NCI-H524 treated with DMSO at 0.1 percent for 48 hours (cell line): ENCODE results near the gene CSNK1G1.
A peak's percentile ranks its signal among the peaks of the same experiment; 100 is the strongest.

Experiments used
- DNase-seq: peaks from one replicate; lab custom pipeline; 2025; lab: John Stamatoyannopoulos, UW

Gene CSNK1G1

DNA sequence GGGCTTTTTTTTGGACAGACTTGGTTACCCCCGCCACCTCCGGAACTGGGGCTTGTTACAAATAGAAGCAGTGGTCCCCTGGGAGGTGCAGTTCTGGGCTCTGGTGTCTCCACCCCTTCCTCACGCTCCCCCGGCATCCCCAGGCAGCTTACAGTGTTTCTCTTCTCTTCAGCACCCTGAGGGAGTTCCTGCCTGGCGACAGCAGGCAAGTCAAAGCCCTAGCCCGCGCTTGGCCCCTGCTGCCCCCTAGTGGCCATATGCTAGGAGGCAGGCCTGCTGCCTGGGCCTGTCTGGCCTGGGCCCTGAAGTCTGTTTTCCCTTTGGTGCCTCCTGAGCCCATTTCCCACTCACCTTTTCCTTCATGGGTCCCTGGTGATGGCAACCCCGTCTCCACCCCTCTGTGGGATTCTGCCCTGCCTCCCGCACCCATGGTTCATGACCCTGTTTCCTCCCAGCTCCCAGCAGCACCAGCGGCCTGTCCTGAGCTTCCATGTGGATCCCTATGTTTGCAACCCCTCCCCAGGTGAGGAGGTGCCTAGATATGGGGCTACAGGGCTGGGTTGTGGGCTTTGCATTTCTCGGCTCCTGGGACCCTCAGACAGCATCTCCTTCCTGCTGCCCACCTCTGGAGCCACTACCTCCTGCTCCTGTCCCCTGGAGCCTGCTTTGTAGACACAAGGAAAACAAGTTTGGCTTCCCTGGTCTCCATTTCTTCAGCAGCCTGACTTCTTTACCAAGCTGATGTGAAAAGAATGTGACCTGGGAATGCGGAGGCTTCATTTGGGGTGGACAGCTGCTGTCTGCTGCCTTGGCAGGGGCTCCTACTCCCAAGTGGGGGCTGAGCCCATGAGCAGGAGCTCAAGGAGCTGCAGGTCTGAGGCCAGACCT lies 202.2 kb downstream of the CSNK1G1 start:
- peak; percentile 53 for DNase-seq

DNA sequence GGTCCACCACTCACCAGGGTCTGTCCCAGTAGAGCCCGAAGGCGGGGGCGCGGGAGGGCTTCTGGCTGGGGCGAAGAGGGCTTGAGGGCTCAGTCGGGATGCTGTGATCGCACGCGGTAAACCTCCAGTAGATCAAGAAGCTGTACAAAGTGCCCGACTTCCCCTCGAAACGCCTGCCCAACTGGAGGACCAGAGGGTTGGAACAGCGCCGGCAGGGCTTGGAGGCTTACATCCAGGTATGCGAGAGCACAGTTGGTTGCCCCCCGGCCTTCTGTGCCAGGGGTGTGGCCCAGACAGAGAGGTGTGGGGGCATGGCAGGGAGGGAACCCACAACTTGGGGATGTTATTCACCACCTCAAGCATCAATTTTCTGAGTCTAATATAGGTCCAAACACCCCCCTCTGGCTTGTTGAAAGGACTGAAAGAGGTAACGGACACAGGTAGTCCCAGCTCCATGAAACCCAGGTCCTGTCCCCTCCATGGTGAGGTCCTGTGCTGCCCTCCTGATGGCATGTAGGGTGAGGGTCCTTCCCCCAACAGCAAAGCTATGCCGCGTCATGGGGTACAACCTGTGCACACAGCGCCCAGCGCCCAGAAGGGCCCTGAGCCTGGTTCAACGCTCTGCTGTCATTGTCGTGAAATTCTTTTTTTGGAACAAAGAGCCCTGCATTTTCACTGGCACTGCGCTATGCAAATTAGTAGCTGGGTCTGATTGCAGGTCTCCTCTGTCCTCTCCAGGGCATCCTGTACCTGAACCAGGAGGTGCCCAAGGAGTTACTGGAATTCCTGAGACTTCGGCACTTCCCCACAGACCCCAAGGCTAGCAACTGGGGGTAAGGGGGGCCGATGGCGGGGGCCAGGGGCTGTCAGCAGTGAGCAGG lies 203.2 kb downstream of the CSNK1G1 start:
- DNase-seq, result no peak

DNA sequence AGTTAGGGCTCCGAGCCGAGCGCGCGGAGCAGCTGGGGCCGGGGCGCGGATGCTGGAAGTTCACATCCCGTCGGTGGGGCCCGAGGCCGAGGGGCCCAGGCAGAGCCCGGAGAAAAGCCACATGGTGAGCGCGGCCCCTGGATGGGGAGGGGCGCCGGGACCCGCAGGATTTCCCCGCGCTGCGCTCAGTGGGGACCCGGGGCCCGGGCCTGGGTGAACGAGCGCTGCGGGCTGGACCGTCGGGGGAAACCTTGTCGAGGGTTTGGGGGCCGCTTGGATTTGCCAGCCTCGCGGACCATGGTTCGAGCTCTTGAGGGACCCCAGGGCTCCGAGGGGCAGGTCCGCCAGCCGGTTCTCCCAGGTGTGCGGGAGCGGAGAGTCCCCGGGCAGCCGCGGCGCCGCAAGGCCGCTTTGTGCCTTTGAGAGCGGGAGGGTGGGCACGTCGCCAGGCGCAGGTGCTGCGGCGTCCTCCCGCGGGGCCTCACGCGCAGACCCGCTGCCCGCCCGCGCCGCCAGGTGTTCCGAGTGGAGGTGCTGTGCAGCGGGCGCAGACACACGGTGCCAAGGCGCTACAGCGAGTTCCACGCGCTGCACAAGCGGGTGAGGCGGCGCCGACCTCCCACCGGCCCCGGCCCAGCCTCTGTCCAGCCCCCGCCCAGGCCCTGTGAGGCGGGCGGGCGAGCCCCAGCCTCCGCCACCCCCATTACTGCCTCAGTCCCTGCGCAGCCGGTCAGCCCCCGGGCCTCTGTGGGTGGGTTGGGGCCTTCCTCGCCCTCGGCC lies 204.1 kb downstream of the CSNK1G1 start, which contains the start of gene SNX22:
SNX22 (plus strand) TSS at position 5 of the 780 bp plus-strand sequence; CDS start at position 50, 45 bp downstream.
- DNase-seq, result no peak

DNA sequence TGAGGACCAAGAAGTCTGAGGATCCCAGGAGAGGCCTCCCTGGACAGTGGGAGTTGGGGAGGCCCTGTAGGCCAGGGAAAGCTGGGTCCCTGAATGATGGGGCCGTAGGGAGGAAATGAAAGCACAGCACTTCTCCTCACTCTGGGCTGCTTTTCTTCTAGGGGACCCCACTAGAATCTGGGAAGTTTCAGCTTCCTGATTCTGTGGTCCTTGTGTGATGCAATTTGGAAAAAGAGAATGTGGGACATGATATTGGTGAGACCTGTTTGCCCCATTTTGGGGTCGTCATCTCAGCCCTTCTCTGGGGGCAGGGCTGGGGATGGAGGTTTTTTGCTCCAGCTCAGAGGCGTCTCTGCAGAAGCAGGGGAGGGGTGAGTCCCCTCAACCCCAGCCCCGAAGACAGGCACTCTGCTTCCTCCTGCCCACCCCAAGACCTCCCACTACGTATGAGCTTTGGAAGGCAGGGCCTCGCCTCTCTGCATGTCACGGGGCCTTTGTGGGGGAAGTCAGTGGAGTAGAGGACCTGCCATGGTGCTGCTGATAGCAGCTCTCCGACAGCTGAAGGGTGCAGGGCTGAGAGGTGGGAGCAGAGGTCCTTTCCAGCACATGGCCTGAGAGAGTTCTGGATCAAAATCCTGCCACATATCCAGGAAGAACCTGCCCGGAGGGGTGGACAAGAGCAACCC lies 205.9 kb downstream of the CSNK1G1 start:
- no peak for DNase-seq

GRCh38 chr15:64149424-64149823 lies 206.5 kb downstream of the CSNK1G1 start:
- DNase-seq, result no peak

DNA sequence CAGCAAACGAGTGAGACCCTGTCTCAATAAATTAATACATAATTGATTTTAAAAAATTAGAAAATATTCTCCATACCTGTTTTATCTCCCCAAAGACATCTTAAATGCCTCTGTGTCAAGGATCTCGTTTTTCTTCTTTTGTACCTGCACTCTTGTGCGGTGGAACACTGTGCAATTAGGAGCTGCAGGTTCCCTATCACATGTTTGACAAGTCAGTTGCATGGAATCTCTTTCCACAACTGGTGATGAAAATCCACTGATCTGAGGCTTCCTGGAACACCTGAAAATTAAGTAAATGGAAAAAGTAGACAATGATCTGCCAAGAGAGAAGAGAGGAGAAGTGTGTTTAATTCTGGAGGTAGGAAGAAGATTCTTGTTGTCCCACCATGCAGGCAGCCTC lies 207.4 kb downstream of the CSNK1G1 start:
- no peak for DNase-seq

DNA sequence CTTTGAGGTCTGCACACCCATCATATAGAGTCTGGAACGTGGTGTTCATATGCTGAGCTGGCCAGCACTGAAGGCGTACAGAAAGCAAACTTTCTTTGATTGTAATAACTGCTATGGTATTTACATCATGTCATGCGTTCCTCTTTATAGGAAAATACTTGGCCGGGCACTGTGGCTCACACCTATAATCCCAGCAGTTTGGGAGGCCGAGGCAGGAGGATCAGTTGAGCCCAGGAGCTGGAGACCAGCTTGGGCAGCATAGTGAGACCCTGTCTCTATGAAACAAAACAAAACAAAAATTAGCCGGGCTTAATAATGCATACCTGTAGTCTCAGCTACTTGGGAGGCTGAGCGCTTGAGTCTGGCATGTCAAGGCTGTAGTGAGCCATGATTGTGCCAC lies 207.8 kb downstream of the CSNK1G1 start:
- DNase-seq, result no peak

DNA sequence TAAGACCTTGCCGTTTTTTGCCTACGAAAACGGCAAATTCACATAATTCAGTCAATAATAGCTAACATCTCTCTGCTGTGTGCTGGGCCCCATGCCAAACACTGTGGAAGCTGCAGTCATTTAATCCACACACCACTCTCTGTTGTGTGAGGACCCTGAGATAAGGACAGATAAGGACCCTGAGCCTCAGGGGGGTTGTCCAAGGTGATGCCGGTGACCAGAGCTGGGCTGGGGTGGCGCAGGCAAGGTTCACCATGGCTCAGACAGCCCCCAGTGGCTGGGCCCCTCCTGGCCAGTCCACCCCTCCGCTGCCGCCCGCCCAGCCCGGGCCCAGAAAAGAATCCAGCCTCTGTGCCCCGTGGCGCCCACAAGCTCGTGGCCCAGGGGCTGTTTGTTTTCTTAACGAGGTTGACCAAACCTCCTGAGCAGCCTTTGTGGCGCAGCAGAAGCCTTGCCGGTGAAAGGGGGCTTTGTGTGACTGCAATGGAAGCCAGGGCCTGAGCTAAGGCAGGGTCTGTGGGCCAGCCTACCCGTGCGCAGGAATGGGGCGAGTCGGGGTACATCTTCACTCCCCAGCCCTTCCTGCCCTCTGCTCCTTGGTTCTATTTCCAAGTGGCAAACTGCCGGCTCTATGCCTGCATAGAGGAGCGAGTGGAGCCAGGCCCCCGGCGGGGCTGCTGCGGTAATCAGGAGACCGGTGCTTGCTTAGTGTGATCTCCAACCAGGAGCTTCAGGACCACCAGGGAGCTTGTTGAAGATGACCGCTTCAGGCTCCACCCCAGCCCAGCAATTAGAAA lies 208.9 kb downstream of the CSNK1G1 start:
- no peak for DNase-seq

DNA sequence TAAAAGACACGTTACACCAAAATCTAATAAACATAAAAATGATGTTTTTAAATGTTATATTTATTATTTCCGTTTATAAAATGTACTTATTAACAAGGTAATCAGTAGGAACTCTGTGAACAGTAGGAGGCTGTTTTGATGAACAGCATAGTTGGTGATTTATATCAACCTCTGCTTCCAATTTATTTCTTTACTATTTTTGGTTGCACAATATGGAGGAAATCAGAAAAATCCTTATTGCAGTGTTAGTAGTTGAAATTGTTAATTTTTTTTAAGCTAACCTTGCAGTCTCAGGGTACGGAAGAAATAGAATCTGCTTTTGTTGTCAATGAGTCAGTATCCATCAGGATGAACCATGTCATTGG lies 209.5 kb downstream of the CSNK1G1 start:
- no peak for DNase-seq

DNA sequence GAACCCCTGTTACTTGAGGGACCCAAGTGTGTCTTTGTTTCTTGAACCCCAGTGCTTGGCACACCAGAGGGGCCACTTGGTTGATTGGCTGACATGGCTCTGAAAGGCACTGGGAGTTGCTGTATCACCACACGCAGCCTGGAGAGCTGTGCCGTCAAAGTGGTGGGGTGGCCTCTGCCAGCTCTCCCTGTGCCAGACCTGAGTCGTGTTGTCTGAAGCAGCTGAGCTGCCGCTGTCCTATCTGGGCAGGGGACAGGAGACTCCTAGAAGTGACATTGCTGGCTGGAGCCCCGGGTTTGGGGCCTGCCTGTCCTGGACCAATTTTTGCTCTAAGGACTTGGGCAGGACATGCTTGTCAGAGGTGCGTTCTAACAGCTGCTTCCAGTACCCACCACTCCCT lies 209.9 kb downstream of the CSNK1G1 start:
- DNase-seq, result no peak

GRCh38 chr15:64144565-64145281 lies 211.2 kb downstream of the CSNK1G1 start:
- DNase-seq, result no peak

- DNase-seq, result no peak
Measured at GRCh38 chr15:64144192-64144564, 211.8 kb downstream of the CSNK1G1 start.

DNA sequence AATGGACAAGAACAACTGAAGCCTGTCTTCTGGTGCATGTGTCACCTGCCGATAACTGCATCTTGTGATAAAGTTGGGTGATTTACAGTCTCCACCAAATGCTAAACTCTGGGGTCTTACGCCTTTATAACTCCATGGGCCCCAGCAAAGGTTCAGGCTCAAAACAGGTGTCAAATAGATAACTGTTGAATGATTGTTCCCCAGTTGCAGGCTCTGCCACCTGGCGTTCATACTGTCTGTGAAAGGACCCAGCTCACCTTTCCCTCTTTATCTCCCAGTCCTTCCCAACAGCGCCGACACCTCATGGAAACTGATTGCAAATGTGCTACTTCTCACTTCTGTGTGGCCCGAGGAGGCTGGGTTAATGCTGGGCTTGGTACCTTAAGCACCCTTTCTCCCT lies 212.7 kb downstream of the CSNK1G1 start:
- no peak for DNase-seq

- no peak for DNase-seq
Measured at GRCh38 chr15:64141798-64142512, 214.0 kb downstream of the CSNK1G1 start.

DNA sequence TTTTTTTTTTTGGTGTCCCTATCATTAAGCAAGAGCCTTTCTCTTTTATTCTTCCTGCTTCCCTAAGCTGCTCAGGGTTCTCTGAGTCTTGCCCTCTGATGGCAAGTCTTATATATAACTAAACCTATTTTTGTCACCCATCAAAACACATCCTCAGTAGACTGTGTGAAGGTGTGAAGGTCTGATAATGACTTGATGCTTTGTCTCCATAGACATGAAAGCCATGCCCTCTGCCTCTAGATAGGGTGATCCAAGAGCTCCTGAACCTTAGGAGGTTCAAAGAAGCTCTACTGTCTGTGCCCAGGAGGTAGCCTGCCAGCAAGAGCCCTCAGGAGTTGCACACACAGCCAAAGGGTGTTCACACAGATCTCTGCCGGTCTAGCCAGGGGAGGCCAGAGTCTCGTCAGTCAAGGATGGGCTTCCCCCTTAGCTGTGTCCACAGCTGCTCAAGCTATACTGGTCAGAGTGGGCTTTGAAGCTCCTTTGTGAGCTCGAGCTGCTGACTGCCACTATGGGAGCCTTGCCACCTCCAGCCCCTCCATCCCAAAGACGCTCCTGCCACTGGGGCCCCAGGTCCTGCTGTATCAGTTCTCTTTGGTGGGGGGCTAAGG lies 217.5 kb downstream of the CSNK1G1 start:
- DNase-seq, result no peak

GRCh38 chr15:64137226-64137833 lies 218.6 kb downstream of the CSNK1G1 start:
- DNase-seq, result no peak

GRCh38 chr15:64136347-64136746 lies 219.6 kb downstream of the CSNK1G1 start:
- no peak for DNase-seq

- no peak for DNase-seq
Measured at GRCh38 chr15:64134345-64134829, 221.6 kb downstream of the CSNK1G1 start.
